HFF-Myc (cell line): ENCODE results near the gene REEP5.

Source experiments
- DNase-seq: peaks from one replicate; pipeline ENCODE4 v3.0.0-alpha.2; 2011; ENCODE audit warnings: low read depth; ENCODE audit errors: extremely low read depth
- H3K4me3 ChIP-seq: replicated peaks from 2 replicates; pipeline ENCODE4 v1.5.1; 2011; ENCODE audit warnings: low read depth, mild to moderate bottlenecking, control low read depth, low read length
- CTCF ChIP-seq: IDR thresholded peaks from 2 replicates; pipeline ENCODE4 v1.5.1; 2012; ENCODE audit warnings: mild to moderate bottlenecking, low read depth, low read length, control low read depth; ENCODE audit errors: missing control alignments

Gene REEP5

GRCh38 chr5:112830378-112830777 lies 91.6 kb downstream of the REEP5 start:
- no peak overlapping the region for H3K4me3 ChIP-seq
- TF ChIP-seq CTCF: no peak
- no peak for DNase-seq
